HEK293T (cell line): ENCODE measurements around the gene HSBP1L1.

Source experiments
- BHLHE40 ChIP-seq: fragments of 450-650 bp; IDR thresholded peaks from 2 replicates; pipeline ENCODE4 v1.6.1; 2016; ENCODE audit warnings: mild to moderate bottlenecking, moderate library complexity, borderline replicate concordance
- ELF4 ChIP-seq: fragments of 450-650 bp; IDR thresholded peaks from 2 replicates; pipeline ENCODE4 v1.6.1; 2017; ENCODE audit warnings: antibody characterized with exemption
- FOXM1 ChIP-seq: fragments of 450-650 bp; IDR thresholded peaks from 2 replicates; pipeline ENCODE4 v1.6.1; 2017; ENCODE audit warnings: mild to moderate bottlenecking, borderline replicate concordance
- ZNF384 ChIP-seq: fragments of 450-650 bp; IDR thresholded peaks from 2 replicates; pipeline ENCODE4 v1.6.1; 2016
- TF ChIP-seq, protein P1 (sequence below): fragments of 450-650 bp; IDR thresholded peaks from 2 replicates; pipeline ENCODE4 v1.6.1; 2016

DNA sequence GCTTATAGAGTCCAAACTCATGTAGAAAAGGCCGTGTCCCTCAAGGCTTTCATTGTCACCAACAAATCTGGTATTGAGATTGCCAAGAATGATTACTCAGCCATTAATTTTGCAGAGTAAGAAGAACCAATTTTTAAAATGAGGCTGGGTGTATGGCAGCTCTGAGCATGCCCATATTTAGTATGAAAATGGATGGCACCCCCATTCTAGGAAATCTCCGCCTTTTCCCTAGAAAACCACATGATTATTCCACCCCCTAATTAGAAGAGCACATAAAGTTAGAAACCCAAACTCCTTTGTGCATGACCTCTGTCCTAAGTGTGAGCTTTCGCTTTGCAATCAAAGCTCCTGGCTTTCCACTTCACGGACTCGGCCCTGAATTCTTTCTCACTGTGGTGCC lies 38.0 kb downstream of the HSBP1L1 start:
- TF ChIP-seq BHLHE40 (no peak), ZNF384 (no peak), ELF4 (no peak), FOXM1 (no peak)
- TF ChIP-seq, protein P1, sequence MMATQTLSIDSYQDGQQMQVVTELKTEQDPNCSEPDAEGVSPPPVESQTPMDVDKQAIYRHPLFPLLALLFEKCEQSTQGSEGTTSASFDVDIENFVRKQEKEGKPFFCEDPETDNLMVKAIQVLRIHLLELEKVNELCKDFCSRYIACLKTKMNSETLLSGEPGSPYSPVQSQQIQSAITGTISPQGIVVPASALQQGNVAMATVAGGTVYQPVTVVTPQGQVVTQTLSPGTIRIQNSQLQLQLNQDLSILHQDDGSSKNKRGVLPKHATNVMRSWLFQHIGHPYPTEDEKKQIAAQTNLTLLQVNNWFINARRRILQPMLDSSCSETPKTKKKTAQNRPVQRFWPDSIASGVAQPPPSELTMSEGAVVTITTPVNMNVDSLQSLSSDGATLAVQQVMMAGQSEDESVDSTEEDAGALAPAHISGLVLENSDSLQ, result no peak
